HFFc6 (cell line): ENCODE measurements around the gene PADI6. TPM values are rescaled to one million over a fixed set of nuclear protein-coding genes. Genes with fewer than 3 reads are reported as not detected.

Experiments
- DNase-seq: peaks from one replicate; pipeline ENCODE4 v3.0.0-alpha.2; 2018
- H3K27ac Mint-ChIP-seq: 2 replicates; pipeline ENCODE4 v1.8.0; 2020; ENCODE audit warnings: mild to moderate bottlenecking, mixed read lengths
- H3K27me3 Mint-ChIP-seq: 2 replicates; pipeline ENCODE4 v1.8.0; 2021; ENCODE audit warnings: mild to moderate bottlenecking, moderate library complexity, mixed read lengths; ENCODE audit not compliant: insufficient read depth
- H3K36me3 Mint-ChIP-seq: 2 replicates; pipeline ENCODE4 v1.8.0; 2021; ENCODE audit warnings: low read depth, mixed read lengths
- H3K4me1 Mint-ChIP-seq: 2 replicates; pipeline ENCODE4 v1.8.0; 2020; ENCODE audit warnings: low read depth, mixed read lengths
- H3K4me3 Mint-ChIP-seq: 2 replicates; pipeline ENCODE4 v1.8.0; 2020; ENCODE audit warnings: mild to moderate bottlenecking, moderate library complexity, mixed read lengths
- H3K9me3 Mint-ChIP-seq: 2 replicates; pipeline ENCODE4 v1.8.0; 2020; ENCODE audit warnings: mild to moderate bottlenecking, mixed read lengths
- total RNA-seq, 6 experiments: library from RNA; stranded (reverse); fragmentation: NEBNext Ultra II Directional; extraction: Animal tissue kit (Norgen Biotek cat#: 25700); gene quantifications; 2 replicates in 1 of 6; 3 replicates in 5 of 6; pipeline ENCODE4 v1.2.3, GENCODE V29; 2021
- TF ChIP-seq, protein P1 (sequence below): fragments of 200-600 bp; sonication (generic); IDR thresholded peaks from 2 replicates; pipeline ENCODE4 v1.5.0; 2021; ENCODE audit warnings: antibody characterized with exemption, mild to moderate bottlenecking

Gene PADI6
- total RNA-seq, 6 experiments from 2014 or later: not detected

DNA sequence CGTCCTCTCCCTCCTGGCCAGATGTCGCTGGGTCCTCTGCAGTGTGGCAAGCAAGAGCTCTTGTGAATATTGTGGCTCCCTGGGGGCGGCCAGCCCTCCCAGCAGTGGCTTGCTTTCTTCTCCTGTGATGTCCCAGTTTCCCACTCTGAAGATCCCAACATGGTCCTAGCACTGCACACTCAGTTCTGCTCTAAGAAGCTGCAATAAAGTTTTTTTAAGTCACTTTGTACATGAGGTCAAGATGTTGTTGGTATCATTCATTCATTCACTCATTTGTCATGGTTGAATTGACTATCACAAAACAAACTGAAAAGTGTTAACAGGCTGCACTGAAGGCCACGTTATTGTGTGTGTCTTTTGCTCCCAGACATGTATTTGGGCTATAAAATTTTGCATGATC, 8.2 kb upstream of the PADI6 start:
- Mint-ChIP-seq H3K27me3 (peaks cover 34% of the 10 kb centered on the region), H3K36me3 (peaks cover 9% of the 10 kb centered on the region)
- TF ChIP-seq, protein P1, sequence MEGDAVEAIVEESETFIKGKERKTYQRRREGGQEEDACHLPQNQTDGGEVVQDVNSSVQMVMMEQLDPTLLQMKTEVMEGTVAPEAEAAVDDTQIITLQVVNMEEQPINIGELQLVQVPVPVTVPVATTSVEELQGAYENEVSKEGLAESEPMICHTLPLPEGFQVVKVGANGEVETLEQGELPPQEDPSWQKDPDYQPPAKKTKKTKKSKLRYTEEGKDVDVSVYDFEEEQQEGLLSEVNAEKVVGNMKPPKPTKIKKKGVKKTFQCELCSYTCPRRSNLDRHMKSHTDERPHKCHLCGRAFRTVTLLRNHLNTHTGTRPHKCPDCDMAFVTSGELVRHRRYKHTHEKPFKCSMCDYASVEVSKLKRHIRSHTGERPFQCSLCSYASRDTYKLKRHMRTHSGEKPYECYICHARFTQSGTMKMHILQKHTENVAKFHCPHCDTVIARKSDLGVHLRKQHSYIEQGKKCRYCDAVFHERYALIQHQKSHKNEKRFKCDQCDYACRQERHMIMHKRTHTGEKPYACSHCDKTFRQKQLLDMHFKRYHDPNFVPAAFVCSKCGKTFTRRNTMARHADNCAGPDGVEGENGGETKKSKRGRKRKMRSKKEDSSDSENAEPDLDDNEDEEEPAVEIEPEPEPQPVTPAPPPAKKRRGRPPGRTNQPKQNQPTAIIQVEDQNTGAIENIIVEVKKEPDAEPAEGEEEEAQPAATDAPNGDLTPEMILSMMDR: no peak

DNA sequence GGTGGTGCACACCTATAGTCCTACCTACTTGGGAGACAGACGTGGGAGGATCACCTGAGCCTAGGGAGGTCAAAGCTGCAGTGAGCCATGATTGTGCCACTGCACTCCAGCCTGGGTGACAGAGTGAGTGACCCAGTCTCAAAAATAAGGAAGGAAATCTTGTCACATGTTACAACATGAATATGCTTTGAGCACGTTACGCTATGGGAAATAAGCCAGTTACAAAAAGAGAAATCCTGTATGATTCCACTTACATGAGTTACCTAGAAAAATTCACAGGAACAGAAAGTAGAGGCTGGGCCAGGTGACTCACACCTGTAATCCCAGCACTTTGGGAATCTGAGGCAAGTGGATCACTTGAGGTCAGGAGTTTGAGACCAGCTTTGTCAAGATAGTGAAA, 6.7 kb upstream of the PADI6 start:
- H3K4me3 Mint-ChIP-seq: no peak overlapping the region

More for the DNA sequence above, 8.2 kb upstream of the PADI6 start:
- Mint-ChIP-seq H3K4me3 (no peak overlapping the region), H3K27ac (no peak overlapping the region), H3K4me1 (no peaks in the 10 kb centered on the region), H3K9me3 (peaks cover 11% of the 10 kb centered on the region)
- no peak for DNase-seq

DNA sequence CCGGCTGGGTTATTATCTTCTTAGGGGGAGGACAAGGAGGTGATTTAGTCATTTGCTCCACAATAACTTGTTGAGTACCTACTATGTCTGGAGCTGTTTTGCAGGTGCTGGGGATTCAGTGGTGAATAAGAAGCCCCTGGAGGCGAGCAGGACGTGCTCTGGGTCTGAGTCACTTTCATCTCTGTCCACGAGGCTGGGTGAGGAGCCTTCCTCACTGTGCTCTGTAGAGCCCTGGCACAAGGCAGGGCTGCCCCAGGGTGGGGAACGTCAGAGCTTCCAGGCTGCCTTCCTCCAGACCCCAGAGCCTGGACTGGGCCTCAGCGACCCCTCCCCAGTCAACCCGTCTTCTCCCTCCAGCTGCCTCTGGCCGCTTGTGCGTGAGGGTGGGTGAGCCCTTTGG, 2.5 kb upstream of the PADI6 start:
- TF ChIP-seq, protein P1: no peak

More for the DNA sequence above, 6.7 kb upstream of the PADI6 start:
- Mint-ChIP-seq H3K9me3 (peaks cover 11% of the 10 kb centered on the region), H3K4me1 (peaks cover 12% of the 10 kb centered on the region), H3K27ac (no peak overlapping the region), H3K36me3 (peaks cover 9% of the 10 kb centered on the region), H3K27me3 (peaks cover 28% of the 10 kb centered on the region)
- TF ChIP-seq, protein P1: no peak
- DNase-seq: no peak

DNA sequence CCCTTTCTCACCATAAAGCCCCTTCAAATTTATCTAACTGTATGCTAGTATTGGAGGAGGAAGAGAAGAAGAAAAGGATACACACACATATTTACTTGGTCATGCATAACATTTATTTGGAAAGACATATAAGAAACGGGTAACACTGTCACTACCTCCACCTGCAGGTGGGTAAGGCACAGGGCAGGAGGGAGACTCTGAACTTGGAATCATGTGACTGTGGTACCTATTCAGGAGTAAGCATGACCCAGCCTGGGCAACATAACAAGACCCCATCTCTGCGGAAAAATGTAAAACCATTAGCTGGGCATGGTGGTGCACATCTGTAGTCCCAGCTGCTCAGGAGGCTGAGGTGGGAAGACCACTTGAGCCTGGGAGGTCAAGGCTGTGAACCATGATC, 1.4 kb upstream of the PADI6 start:
- Mint-ChIP-seq H3K4me1 (peaks cover 12% of the 10 kb centered on the region), H3K4me3 (no peak overlapping the region), H3K27me3 (peaks cover 32% of the 10 kb centered on the region), H3K9me3 (no peaks in the 10 kb centered on the region), H3K27ac (no peak overlapping the region), H3K36me3 (no peaks in the 10 kb centered on the region)
- TF ChIP-seq, protein P1: peak; percentile 50; the same call in 1 of the 2 replicates
- DNase-seq: no peak

More for the DNA sequence above, 2.5 kb upstream of the PADI6 start:
- Mint-ChIP-seq H3K9me3 (peaks cover 2% of the 10 kb centered on the region), H3K27me3 (peaks cover 30% of the 10 kb centered on the region), H3K4me1 (peaks cover 12% of the 10 kb centered on the region), H3K27ac (no peak overlapping the region), H3K36me3 (peaks cover 2% of the 10 kb centered on the region), H3K4me3 (no peak overlapping the region)
- DNase-seq: peak; percentile 27

DNA sequence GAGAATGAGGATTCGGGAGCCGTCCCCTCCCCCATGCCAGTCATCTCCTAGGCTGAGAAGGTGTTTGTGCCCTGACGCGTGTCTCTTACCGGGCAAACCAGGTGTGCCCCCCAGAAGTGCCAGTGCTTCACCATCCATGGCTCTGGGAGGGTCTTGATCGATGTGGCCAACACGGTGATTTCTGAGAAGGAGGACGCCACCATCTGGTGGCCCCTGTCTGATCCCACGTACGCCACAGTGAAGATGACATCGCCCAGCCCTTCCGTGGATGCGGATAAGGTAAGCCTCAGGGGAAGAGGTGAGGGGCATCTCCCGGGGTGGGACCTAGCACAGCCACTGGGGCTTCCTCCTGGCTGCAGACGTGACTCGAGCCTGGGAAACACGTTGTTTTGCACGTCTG, 959 bp downstream of the PADI6 start:
- DNase-seq: no peak
- peaks cover 25% of the 10 kb centered on the region for H3K27me3 Mint-ChIP-seq
- TF ChIP-seq, protein P1: no peak
- no peak overlapping the region for H3K27ac Mint-ChIP-seq
- peaks cover 12% of the 10 kb centered on the region for H3K4me1 Mint-ChIP-seq
- H3K36me3 Mint-ChIP-seq: no peaks in the 10 kb centered on the region
- H3K4me3 Mint-ChIP-seq: no peak overlapping the region
- no peaks in the 10 kb centered on the region for H3K9me3 Mint-ChIP-seq

DNA sequence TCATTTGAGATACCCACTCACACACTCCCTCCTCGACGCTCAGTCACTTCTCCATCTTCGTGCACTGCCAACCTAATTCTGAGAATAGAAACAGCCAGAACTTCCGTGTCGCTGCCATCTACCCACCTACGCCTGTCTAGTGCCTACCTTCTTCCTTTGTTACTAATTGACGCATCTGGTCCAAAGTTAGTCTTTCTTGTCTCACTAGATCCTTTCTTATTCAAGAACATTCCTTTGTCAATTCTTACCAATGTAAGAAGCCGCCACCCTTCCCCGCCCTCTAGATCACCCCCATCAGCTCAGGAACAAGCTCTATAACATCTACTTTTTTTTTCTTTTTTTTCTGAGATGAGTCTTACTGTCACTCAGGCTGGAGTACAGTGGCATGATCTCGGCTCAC, 3.7 kb downstream of the PADI6 start:
- Mint-ChIP-seq H3K4me3 (no peak overlapping the region), H3K36me3 (no peaks in the 10 kb centered on the region), H3K27ac (no peak overlapping the region), H3K9me3 (no peaks in the 10 kb centered on the region), H3K4me1 (no peaks in the 10 kb centered on the region), H3K27me3 (peaks cover 37% of the 10 kb centered on the region)
- DNase-seq: no peak
- TF ChIP-seq, protein P1: no peak
